Hepatocyte (in vitro differentiated cells): ENCODE data around the gene NUMB.

ENCODE experiments used
- CTCF ChIP-seq: fragments of 200-600 bp; sonication (generic); IDR thresholded peaks from 2 replicates; pipeline ENCODE4 v1.5.1; 2016; ENCODE audit warnings: antibody characterized with exemption, mild to moderate bottlenecking; ENCODE audit not compliant: poor library complexity
- EZH2 ChIP-seq: fragments of 200-600 bp; sonication (generic); IDR thresholded peaks from 2 replicates; pipeline ENCODE4 v1.6.1; 2016; ENCODE audit warnings: antibody characterized with exemption, mild to moderate bottlenecking, borderline replicate concordance

- TF ChIP-seq CTCF: no peak
- TF ChIP-seq EZH2: no peak
These were observed 33.9 kb downstream of the NUMB start for GRCh38 chr14:73424453-73424852.
